Measurements from ENCODE around the gene PLXNA2.

The PLXNA2 gene

DNA sequence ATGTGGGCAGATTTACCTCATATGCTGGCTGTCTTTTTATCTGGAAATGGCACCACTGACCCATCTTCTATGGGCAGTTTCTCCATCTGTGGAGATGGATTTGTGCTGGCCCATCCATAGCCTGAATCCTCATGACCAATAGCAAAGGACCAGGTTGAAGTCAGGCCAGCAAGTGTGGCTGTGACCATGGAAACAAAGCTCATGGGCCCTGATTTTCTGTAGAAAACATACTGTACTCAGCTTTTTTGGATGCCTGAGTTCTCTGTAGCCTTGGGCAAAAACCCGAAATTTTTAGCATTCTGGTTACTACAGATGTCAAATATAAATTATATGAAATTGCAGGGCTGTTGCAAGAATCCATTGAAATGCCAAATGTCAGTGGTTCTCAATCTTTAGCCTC, 155.0 kb downstream of the PLXNA2 start:
- DNase-seq (ENCODE audit: low spot score) (no peak), ATAC-seq (ENCODE audit: low read depth) (no peak)
- TF ChIP-seq, protein P1, sequence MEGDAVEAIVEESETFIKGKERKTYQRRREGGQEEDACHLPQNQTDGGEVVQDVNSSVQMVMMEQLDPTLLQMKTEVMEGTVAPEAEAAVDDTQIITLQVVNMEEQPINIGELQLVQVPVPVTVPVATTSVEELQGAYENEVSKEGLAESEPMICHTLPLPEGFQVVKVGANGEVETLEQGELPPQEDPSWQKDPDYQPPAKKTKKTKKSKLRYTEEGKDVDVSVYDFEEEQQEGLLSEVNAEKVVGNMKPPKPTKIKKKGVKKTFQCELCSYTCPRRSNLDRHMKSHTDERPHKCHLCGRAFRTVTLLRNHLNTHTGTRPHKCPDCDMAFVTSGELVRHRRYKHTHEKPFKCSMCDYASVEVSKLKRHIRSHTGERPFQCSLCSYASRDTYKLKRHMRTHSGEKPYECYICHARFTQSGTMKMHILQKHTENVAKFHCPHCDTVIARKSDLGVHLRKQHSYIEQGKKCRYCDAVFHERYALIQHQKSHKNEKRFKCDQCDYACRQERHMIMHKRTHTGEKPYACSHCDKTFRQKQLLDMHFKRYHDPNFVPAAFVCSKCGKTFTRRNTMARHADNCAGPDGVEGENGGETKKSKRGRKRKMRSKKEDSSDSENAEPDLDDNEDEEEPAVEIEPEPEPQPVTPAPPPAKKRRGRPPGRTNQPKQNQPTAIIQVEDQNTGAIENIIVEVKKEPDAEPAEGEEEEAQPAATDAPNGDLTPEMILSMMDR (IDR thresholded peaks at IDR 0.05; ENCODE audit: poor library complexity, severe bottlenecking), result no peak
- Histone ChIP-seq H3K9me3 (ENCODE audit: severe bottlenecking) (no peaks in the 10 kb centered on the region), H3K27me3 (ENCODE audit: insufficient read depth, poor library complexity, severe bottlenecking) (no peaks in the 10 kb centered on the region), H3K4me1 (ENCODE audit: insufficient read depth, poor library complexity, severe bottlenecking) (no peaks in the 10 kb centered on the region), H3K4me3 (ENCODE audit: severe bottlenecking) (no peak overlapping the region), H3K27ac (ENCODE audit: poor library complexity, severe bottlenecking) (no peak overlapping the region), H3K36me3 (ENCODE audit: low read depth) (peaks cover 32% of the 10 kb centered on the region)

- Histone ChIP-seq H3K9me3 (ENCODE audit: severe bottlenecking) (no peaks in the 10 kb centered on the region), H3K36me3 (ENCODE audit: low read depth) (peaks cover 23% of the 10 kb centered on the region), H3K27me3 (ENCODE audit: insufficient read depth, poor library complexity, severe bottlenecking) (no peaks in the 10 kb centered on the region), H3K4me1 (ENCODE audit: insufficient read depth, poor library complexity, severe bottlenecking) (no peaks in the 10 kb centered on the region), H3K4me3 (ENCODE audit: severe bottlenecking) (no peak overlapping the region), H3K27ac (ENCODE audit: poor library complexity, severe bottlenecking) (no peak overlapping the region)
- ATAC-seq (ENCODE audit: low read depth) (no peak), DNase-seq (ENCODE audit: low spot score) (no peak)
- TF ChIP-seq, protein P1 (IDR thresholded peaks at IDR 0.05; ENCODE audit: poor library complexity, severe bottlenecking), result no peak
Measured at GRCh38 chr1:208088319-208088718, 155.9 kb downstream of the PLXNA2 start.

- Histone ChIP-seq H3K27ac (ENCODE audit: poor library complexity, severe bottlenecking) (peak overlapping the region; percentile 16), H3K9me3 (ENCODE audit: severe bottlenecking) (no peaks in the 10 kb centered on the region), H3K4me1 (ENCODE audit: insufficient read depth, poor library complexity, severe bottlenecking) (no peaks in the 10 kb centered on the region), H3K4me3 (ENCODE audit: severe bottlenecking) (no peak overlapping the region), H3K36me3 (ENCODE audit: low read depth) (no peaks in the 10 kb centered on the region; the same call in none of the 2 replicates), H3K27me3 (ENCODE audit: insufficient read depth, poor library complexity, severe bottlenecking) (no peaks in the 10 kb centered on the region)
- DNase-seq (ENCODE audit: low spot score) (no peak), ATAC-seq (ENCODE audit: low read depth) (no peak; the same call in 2 of the 3 replicates)
- TF ChIP-seq, protein P1 (IDR thresholded peaks at IDR 0.05; ENCODE audit: poor library complexity, severe bottlenecking), result no peak
Measured at GRCh38 chr1:208085655-208086515, 158.3 kb downstream of the PLXNA2 start.

- no peak overlapping the region for H3K4me3 ChIP-seq (ENCODE audit: severe bottlenecking)
- ATAC-seq (ENCODE audit: low read depth) (no peak), DNase-seq (ENCODE audit: low spot score) (no peak)
- no peaks in the 10 kb centered on the region for H3K27me3 ChIP-seq (ENCODE audit: insufficient read depth, poor library complexity, severe bottlenecking)
- TF ChIP-seq, protein P1 (IDR thresholded peaks at IDR 0.05; ENCODE audit: poor library complexity, severe bottlenecking), result no peak
- H3K27ac ChIP-seq (ENCODE audit: poor library complexity, severe bottlenecking), result no peak overlapping the region
- H3K36me3 ChIP-seq (ENCODE audit: low read depth), result no peaks in the 10 kb centered on the region; the same call in 1 of the 2 replicates
- no peaks in the 10 kb centered on the region for H3K9me3 ChIP-seq (ENCODE audit: severe bottlenecking)
- no peaks in the 10 kb centered on the region for H3K4me1 ChIP-seq (ENCODE audit: insufficient read depth, poor library complexity, severe bottlenecking)
Measured at GRCh38 chr1:208084764-208085163, 159.4 kb downstream of the PLXNA2 start.

GRCh38 chr1:208084220-208084619, 160.0 kb downstream of the PLXNA2 start:
- Histone ChIP-seq H3K27me3 (ENCODE audit: insufficient read depth, poor library complexity, severe bottlenecking) (no peaks in the 10 kb centered on the region), H3K4me1 (ENCODE audit: insufficient read depth, poor library complexity, severe bottlenecking) (no peaks in the 10 kb centered on the region), H3K4me3 (ENCODE audit: severe bottlenecking) (no peak overlapping the region), H3K36me3 (ENCODE audit: low read depth) (no peaks in the 10 kb centered on the region; the same call in 1 of the 2 replicates), H3K27ac (ENCODE audit: poor library complexity, severe bottlenecking) (no peak overlapping the region), H3K9me3 (ENCODE audit: severe bottlenecking) (no peaks in the 10 kb centered on the region)
- no peak for DNase-seq (ENCODE audit: low spot score)
- no peak for ATAC-seq (ENCODE audit: low read depth)
- TF ChIP-seq, protein P1 (IDR thresholded peaks at IDR 0.05; ENCODE audit: poor library complexity, severe bottlenecking), result no peak
